Stimulated activated CD8-positive, alpha-beta memory T cell treated with anti-CD3 and anti-CD28 coated beads, Interleukin-2, amount 100 ng/mL, for 1 hour (primary cell): ENCODE results near the gene SIGLEC10.
"Not testable (repeated sequence)": the region's sequence is repeated elsewhere in the genome, so short reads cannot be mapped to it uniquely, and the experiment has no call there.

Experiments used
- DNase-seq, 2 donors: peaks; one replicate each; pipeline ENCODE4 v3.0.0-alpha.2; 2020; ENCODE audit warnings: low read depth in 2 of 2

The SIGLEC10 gene

GRCh38 chr19:51439021-51439465 lies 21.6 kb upstream of the SIGLEC10 start:
- no peak for DNase-seq

- no peak for DNase-seq
Measured at GRCh38 chr19:51434456-51434855, 17.0 kb upstream of the SIGLEC10 start.

GRCh38 chr19:51433043-51433442 lies 15.6 kb upstream of the SIGLEC10 start:
- DNase-seq, result no peak

- no peak for DNase-seq
Measured at GRCh38 chr19:51431124-51431523, 13.7 kb upstream of the SIGLEC10 start.

- no peak for DNase-seq
Measured at GRCh38 chr19:51430221-51430620, 12.8 kb upstream of the SIGLEC10 start.

GRCh38 chr19:51427201-51427600 lies 9.8 kb upstream of the SIGLEC10 start:
- DNase-seq, result no peak

GRCh38 chr19:51422053-51422448 lies 4.6 kb upstream of the SIGLEC10 start:
- peak; percentile 68 to 72 for DNase-seq

GRCh38 chr19:51421229-51422052 lies 4.0 kb upstream of the SIGLEC10 start:
- DNase-seq, result no peak

GRCh38 chr19:51420511-51420910 lies 3.1 kb upstream of the SIGLEC10 start:
- DNase-seq, result not testable (repeated sequence)

- no peak for DNase-seq
Measured at GRCh38 chr19:51418707-51419106, 1.3 kb upstream of the SIGLEC10 start.

GRCh38 chr19:51417810-51418157 lies 342 bp upstream of the SIGLEC10 start:
- DNase-seq, result no peak

GRCh38 chr19:51416422-51416821 lies 1.0 kb downstream of the SIGLEC10 start:
- DNase-seq, result not testable (repeated sequence)

GRCh38 chr19:51415187-51415586 lies 2.3 kb downstream of the SIGLEC10 start:
- no peak for DNase-seq

- DNase-seq, result no peak
Measured at GRCh38 chr19:51410950-51411748, 6.3 kb downstream of the SIGLEC10 start.

- DNase-seq, result no peak
Measured at GRCh38 chr19:51407511-51408131, 9.8 kb downstream of the SIGLEC10 start.

GRCh38 chr19:51402117-51402516 lies 15.3 kb downstream of the SIGLEC10 start:
- DNase-seq, result no peak

- not testable (repeated sequence) for DNase-seq
Measured at GRCh38 chr19:51399936-51400335, 17.5 kb downstream of the SIGLEC10 start.

- DNase-seq, result no peak
Measured at GRCh38 chr19:51399231-51399630, 18.2 kb downstream of the SIGLEC10 start.

GRCh38 chr19:51398096-51398704 lies 19.2 kb downstream of the SIGLEC10 start:
- no peak for DNase-seq

- DNase-seq, result not testable (repeated sequence)
Measured at GRCh38 chr19:51397453-51397852, 20.0 kb downstream of the SIGLEC10 start.

- no peak for DNase-seq
Measured at GRCh38 chr19:51396175-51396574, 21.3 kb downstream of the SIGLEC10 start.
